ENCODE measurements around the gene TSPO.

TSPO gene

DNA sequence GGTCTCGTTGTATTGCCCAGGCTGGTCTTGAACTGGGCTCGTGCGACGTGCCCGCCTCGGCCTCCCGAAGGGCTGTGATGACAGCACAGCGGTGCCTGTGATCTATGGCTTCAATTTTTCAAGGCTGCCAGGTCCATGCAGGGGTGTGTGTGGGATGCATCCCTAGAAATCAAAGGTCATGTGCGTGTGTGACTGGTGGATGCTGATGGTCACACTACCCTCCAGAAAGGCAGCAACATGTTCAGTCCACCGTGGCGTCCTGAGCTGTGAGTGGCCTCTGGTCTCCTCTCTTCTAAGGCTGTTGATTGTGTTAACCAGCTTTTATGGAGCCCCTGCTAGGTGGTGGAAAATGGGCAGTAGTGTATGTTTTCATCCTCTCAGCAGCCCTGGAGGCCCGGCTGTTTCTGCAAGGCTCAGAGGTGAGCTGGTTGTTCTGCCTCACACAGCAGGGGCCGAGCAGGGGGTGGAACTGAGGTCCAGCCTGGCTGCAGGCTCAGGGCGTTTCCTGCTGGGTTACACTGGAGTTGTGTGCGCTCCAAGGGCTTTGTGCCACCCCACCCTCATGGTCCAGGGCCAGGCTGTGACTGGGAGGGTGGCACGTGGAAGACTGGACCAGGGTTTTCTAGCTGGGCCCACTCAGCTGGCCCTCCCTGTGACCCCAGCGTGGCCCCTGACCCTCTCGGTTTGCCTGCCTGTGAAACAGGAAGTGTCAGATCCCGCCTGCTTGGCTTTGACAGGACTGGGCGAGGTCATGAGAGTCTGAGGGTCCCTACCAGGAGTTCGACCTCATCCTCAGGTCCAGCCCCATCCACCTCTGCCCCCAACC, 33.1 kb upstream of the TSPO start:
- Histone ChIP-seq H3K4me3 (ENCODE audit: low read depth, low read length) (no peak overlapping the region), H3K36me3 (no peaks in the 10 kb centered on the region), H3K27me3 (ENCODE audit: insufficient read depth, low read depth, severe bottlenecking) (no peaks in the 10 kb centered on the region), H3K27ac (no peak overlapping the region), H3K9me3 (ENCODE audit: severe bottlenecking) (no peaks in the 10 kb centered on the region)
- TF ChIP-seq CTCF (IDR thresholded peaks at IDR 0.05; ENCODE audit: low read depth, low read length) = no peak
- no peak for DNase-seq

- H3K9me3 ChIP-seq (ENCODE audit: severe bottlenecking) = no peaks in the 10 kb centered on the region
- H3K4me3 ChIP-seq (ENCODE audit: low read depth, low read length) = no peak overlapping the region
- H3K36me3 ChIP-seq = no peaks in the 10 kb centered on the region
- TF ChIP-seq CTCF (IDR thresholded peaks at IDR 0.05; ENCODE audit: low read depth, low read length) = no peak
- H3K27ac ChIP-seq = no peak overlapping the region
- no peaks in the 10 kb centered on the region for H3K27me3 ChIP-seq (ENCODE audit: insufficient read depth, low read depth, severe bottlenecking)
- DNase-seq = no peak
Observed at GRCh38 chr22:43118953-43119458, 32.4 kb upstream of the TSPO start.

DNA sequence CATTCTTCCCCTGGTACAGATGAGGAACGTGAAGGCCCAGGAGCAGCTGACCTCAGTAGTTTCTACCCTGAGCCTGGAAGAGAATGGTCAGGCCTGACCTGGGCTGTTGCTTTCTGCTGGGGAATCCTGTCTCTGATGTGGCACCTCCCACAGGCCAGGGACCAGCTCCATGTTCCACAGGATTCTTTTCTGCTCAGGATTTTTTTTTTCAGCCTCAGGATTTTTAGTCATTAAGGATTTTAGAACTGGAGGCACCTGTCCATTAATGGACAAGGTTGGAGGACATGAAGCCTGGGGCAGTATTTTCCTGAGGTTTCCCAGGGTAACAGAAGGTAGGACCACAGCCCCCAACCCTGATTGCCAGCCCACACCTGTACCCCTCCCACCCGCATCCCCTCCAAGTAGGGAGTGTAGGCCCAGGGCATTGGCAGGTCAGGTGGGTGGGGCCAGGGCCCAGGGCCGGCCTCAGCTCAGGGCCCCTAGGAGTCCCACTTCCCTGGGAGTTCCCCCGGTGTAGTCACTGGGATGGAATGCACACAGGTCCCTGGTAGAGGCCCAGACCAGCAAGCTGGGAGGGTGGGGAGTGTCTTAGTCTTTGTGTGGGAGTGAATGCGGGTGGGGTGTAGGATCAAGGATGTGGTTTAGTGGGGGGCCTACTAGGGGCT, 24.7 kb upstream of the TSPO start:
- H3K27ac ChIP-seq = no peak overlapping the region
- DNase-seq = no peak
- no peak for TF ChIP-seq CTCF (IDR thresholded peaks at IDR 0.05; ENCODE audit: low read depth, low read length)
- peaks cover 9% of the 10 kb centered on the region for H3K36me3 ChIP-seq
- no peak overlapping the region for H3K4me3 ChIP-seq (ENCODE audit: low read depth, low read length)
- no peaks in the 10 kb centered on the region for H3K9me3 ChIP-seq (ENCODE audit: severe bottlenecking)
- H3K27me3 ChIP-seq (ENCODE audit: insufficient read depth, low read depth, severe bottlenecking) = no peaks in the 10 kb centered on the region

DNA sequence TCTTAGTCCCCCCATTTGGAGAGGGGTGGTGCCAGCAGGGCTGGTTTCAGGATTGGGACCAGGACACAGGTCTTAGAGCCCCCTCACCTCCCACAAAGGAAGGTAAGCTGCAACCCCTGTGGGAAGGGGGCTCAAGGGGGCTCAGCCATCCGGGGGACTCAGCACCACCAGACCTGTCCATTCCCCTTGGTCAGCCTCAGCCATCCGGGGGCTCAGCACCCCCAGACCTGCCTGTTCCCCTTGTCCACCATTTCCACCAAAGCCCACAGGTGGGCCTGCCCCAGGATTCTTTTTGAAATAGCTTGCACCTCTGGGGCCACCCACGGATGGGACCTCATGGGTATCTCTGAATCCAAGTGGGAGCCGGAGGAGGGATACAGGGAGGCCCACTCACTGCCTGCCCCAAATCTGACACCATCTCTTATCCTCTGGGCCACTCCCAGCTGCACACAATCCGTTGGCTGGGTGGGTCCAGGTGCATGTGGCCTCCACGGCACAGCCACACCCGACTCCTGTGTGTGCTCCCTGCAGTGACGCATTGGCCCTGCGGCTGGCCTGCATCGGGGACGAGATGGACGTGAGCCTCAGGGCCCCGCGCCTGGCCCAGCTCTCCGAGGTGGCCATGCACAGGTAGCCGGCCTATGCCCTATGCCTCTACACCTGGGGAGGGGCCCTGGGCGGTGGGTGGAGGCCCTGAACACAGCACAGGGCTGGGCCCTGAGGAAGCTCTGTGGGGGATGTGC, 24.0 kb upstream of the TSPO start:
- Histone ChIP-seq H3K27ac (no peak overlapping the region), H3K4me3 (ENCODE audit: low read depth, low read length) (no peak overlapping the region), H3K9me3 (ENCODE audit: severe bottlenecking) (no peaks in the 10 kb centered on the region), H3K36me3 (peaks cover 15% of the 10 kb centered on the region), H3K27me3 (ENCODE audit: insufficient read depth, low read depth, severe bottlenecking) (no peaks in the 10 kb centered on the region)
- DNase-seq = no peak
- no peak for TF ChIP-seq CTCF (IDR thresholded peaks at IDR 0.05; ENCODE audit: low read depth, low read length)

- H3K36me3 ChIP-seq = peaks cover 21% of the 10 kb centered on the region
- H3K9me3 ChIP-seq (ENCODE audit: severe bottlenecking) = no peaks in the 10 kb centered on the region
- H3K4me3 ChIP-seq (ENCODE audit: low read depth, low read length) = no peak overlapping the region
- DNase-seq = no peak
- H3K27me3 ChIP-seq (ENCODE audit: insufficient read depth, low read depth, severe bottlenecking) = no peaks in the 10 kb centered on the region
- no peak overlapping the region for H3K27ac ChIP-seq
- no peak for TF ChIP-seq CTCF (IDR thresholded peaks at IDR 0.05; ENCODE audit: low read depth, low read length)
Observed at GRCh38 chr22:43128116-43128515, 23.2 kb upstream of the TSPO start.

Data from WERI-Rb-1 (cell line).